ENCODE results near the gene DSE.
A peak's percentile ranks its signal among the peaks of the same experiment; 100 is the strongest.

The DSE gene

DNA sequence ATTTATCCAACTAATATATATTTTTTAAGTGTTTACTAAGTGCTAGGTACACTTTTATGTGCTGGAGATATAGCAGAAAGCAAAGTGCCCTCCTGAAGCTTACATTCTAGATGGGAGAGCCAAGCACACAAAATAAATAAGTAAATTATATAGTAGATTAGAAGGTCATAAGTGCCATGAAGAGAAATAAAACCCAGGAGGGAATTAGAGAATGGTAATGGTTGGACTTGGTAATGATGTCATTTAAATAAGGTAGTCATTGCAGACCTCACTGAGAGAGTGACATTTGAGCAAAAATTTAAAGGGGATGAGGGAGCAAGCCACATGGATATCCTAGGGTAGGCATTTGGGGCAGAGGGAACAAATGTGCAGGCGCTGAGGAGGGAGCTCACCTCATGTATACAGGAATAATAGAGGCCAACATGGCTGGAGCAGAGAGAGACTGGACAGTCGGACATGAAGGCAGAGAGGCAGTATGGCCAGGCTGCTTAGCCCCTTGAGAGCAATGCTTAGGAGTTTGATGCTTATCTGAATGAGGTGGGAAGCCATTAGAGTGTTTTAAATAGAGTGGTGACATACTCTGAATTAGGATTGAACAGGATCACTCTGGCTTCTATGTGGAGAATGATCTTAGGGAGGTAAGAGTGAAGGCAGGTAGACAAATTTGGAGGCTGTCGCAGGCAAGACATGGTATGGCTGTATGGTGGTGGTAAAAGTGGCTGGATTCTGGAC is 14.1 kb downstream of the DSE start:
- Histone ChIP-seq H3K9me3 (ENCODE audit: control insufficient read depth in 2 of 2, low read length in 2 of 2) (no peaks in the 10 kb centered on the region), H3K4me3 (ENCODE audit: low read length in 2 of 2) (no peak overlapping the region), H3K4me1 (ENCODE audit: control insufficient read depth in 2 of 2, insufficient read depth in 2 of 2, low read length in 2 of 2) (peaks cover 14 to 20% of the 10 kb centered on the region in 2 donors), H3K27me3 (ENCODE audit: control insufficient read depth in 2 of 2, insufficient read depth in 2 of 2, low read length in 2 of 2) (peaks cover 2 to 5% of the 10 kb centered on the region in 2 donors), H3K27ac (ENCODE audit: low read depth in 2 of 2, low read length in 2 of 2) (no peak overlapping the region), H3K36me3 (ENCODE audit: control insufficient read depth in 2 of 2, insufficient read depth in 2 of 2, low read length in 2 of 2) (no peaks in the 10 kb centered on the region), H3K9ac (ENCODE audit: low read depth in 1 of 2, low read length in 2 of 2) (no peak overlapping the region)

DNA sequence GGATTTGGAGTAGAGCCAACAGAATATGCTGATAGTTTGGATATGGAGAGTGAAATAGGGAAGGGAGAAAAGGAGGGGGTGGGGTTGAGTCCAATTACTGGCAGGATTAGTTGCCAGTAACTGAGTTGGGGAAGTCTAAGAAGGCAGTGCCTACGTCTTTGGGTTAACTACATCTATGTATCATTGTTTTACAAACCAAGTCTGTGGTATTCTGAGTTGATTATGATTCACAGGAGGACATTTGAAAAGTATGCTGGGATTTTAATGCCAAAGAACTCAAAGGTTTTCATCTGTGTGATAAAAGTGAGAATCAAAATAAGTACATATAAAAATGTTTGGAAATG is 14.7 kb downstream of the DSE start:
- H3K4me3 ChIP-seq (ENCODE audit: low read length in 2 of 2), result no peak overlapping the region
- no peaks in the 10 kb centered on the region for H3K36me3 ChIP-seq (ENCODE audit: control insufficient read depth in 2 of 2, insufficient read depth in 2 of 2, low read length in 2 of 2)
- H3K27me3 ChIP-seq (ENCODE audit: control insufficient read depth in 2 of 2, insufficient read depth in 2 of 2, low read length in 2 of 2), result peaks cover 2 to 5% of the 10 kb centered on the region in 2 donors
- no peak overlapping the region for H3K27ac ChIP-seq (ENCODE audit: low read depth in 2 of 2, low read length in 2 of 2)
- no peak overlapping the region for H3K9ac ChIP-seq (ENCODE audit: low read depth in 1 of 2, low read length in 2 of 2)
- H3K9me3 ChIP-seq (ENCODE audit: control insufficient read depth in 2 of 2, low read length in 2 of 2), result no peaks in the 10 kb centered on the region
- H3K4me1 ChIP-seq (ENCODE audit: control insufficient read depth in 2 of 2, insufficient read depth in 2 of 2, low read length in 2 of 2), result peaks cover 9 to 18% of the 10 kb centered on the region in 2 donors

DNA sequence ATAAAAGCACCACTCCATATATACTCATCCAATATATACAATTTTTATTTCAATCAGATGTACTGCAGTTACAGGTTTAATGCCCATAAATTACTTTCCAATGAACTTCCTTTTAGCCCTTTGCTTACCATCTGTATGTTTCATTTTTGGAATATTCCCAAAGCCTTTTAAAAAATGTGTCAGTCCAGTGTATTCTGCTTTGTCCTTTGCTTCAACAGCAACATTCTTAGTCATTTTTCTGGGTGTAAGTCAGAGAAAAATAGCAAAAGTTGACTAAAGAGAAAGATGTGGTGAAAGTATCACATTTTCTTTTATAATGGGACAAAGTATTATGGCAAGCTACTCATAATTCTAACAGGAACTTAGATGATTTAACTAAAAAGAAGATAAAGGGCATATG is 15.2 kb downstream of the DSE start:
- Histone ChIP-seq H3K27me3 (ENCODE audit: control insufficient read depth in 2 of 2, insufficient read depth in 2 of 2, low read length in 2 of 2) (peaks cover 2 to 5% of the 10 kb centered on the region in 2 donors), H3K27ac (ENCODE audit: low read depth in 2 of 2, low read length in 2 of 2) (no peak overlapping the region), H3K9ac (ENCODE audit: low read depth in 1 of 2, low read length in 2 of 2) (no peak overlapping the region), H3K9me3 (ENCODE audit: control insufficient read depth in 2 of 2, low read length in 2 of 2) (no peaks in the 10 kb centered on the region), H3K4me1 (ENCODE audit: control insufficient read depth in 2 of 2, insufficient read depth in 2 of 2, low read length in 2 of 2) (peaks cover 5 to 16% of the 10 kb centered on the region in 2 donors), H3K36me3 (ENCODE audit: control insufficient read depth in 2 of 2, insufficient read depth in 2 of 2, low read length in 2 of 2) (no peaks in the 10 kb centered on the region), H3K4me3 (ENCODE audit: low read length in 2 of 2) (no peak overlapping the region)

DNA sequence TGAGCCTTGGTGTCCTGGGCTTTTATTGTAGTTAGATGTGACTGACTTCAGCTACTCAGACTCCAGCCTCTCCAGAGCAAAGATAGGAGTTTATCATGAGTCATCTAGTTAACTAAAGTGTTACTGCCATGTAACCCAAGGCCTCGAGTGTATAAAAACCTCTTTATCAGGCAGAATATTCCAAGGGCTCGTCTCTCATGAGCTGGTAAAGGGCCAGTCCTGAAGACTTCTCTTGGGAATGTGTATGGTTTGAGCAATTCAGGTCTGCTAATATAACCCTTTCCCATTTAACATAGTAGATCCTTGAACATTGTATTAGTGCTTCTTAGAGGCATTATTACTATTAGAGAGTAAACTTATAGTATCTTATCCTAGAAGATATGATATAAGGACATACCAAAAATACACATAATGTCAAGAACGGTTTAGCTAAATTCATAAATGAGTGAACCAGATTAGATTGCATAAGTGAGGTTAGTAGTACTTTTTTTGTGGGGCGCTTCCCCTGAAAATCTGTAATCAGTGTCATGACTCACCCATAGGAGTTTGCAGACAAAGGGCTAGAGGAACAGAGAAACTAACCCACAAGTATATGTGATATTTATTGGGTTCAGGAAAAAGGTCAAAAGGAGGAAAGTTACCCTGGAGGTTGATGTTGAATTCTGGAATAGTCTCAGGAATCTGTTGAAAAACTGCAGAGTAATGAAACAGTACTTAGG is 16.0 kb downstream of the DSE start:
- H3K9me3 ChIP-seq (ENCODE audit: control insufficient read depth in 2 of 2, low read length in 2 of 2), result no peaks in the 10 kb centered on the region
- no peak overlapping the region for H3K4me3 ChIP-seq (ENCODE audit: low read length in 2 of 2)
- peaks cover 2 to 5% of the 10 kb centered on the region in 2 donors for H3K27me3 ChIP-seq (ENCODE audit: control insufficient read depth in 2 of 2, insufficient read depth in 2 of 2, low read length in 2 of 2)
- H3K36me3 ChIP-seq (ENCODE audit: control insufficient read depth in 2 of 2, insufficient read depth in 2 of 2, low read length in 2 of 2), result no peaks in the 10 kb centered on the region
- H3K4me1 ChIP-seq (ENCODE audit: control insufficient read depth in 2 of 2, insufficient read depth in 2 of 2, low read length in 2 of 2), result peaks cover 2 to 11% of the 10 kb centered on the region in 2 donors
- no peak overlapping the region for H3K27ac ChIP-seq (ENCODE audit: low read depth in 2 of 2, low read length in 2 of 2)
- H3K9ac ChIP-seq (ENCODE audit: low read depth in 1 of 2, low read length in 2 of 2), result no peak overlapping the region

DNA sequence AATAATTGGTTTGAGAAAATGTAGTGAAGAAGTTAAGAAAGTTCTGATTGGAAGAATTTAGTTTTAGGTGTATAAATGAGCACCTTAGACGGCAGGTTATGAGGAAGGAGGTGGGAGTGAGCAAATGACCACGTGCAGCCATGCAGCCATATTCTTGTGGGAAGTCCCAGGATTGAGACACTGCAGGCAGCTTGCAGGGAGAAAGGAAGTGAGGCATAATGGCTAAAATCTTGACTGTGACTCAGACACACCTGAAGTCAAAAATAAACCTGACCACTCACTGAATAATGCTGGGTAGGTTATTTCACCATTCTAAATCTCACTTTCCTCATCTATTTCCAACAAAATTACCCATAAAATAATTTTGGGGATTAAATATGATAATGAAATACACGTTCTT is 16.6 kb downstream of the DSE start:
- Histone ChIP-seq H3K9ac (ENCODE audit: low read depth in 1 of 2, low read length in 2 of 2) (no peak overlapping the region), H3K9me3 (ENCODE audit: control insufficient read depth in 2 of 2, low read length in 2 of 2) (no peaks in the 10 kb centered on the region), H3K4me1 (ENCODE audit: control insufficient read depth in 2 of 2, insufficient read depth in 2 of 2, low read length in 2 of 2) (peaks cover 0 to 11% of the 10 kb centered on the region in 2 donors), H3K27ac (ENCODE audit: low read depth in 2 of 2, low read length in 2 of 2) (no peak overlapping the region), H3K36me3 (ENCODE audit: control insufficient read depth in 2 of 2, insufficient read depth in 2 of 2, low read length in 2 of 2) (no peaks in the 10 kb centered on the region), H3K4me3 (ENCODE audit: low read length in 2 of 2) (no peak overlapping the region), H3K27me3 (ENCODE audit: control insufficient read depth in 2 of 2, insufficient read depth in 2 of 2, low read length in 2 of 2) (peaks cover 2 to 5% of the 10 kb centered on the region in 2 donors)

DNA sequence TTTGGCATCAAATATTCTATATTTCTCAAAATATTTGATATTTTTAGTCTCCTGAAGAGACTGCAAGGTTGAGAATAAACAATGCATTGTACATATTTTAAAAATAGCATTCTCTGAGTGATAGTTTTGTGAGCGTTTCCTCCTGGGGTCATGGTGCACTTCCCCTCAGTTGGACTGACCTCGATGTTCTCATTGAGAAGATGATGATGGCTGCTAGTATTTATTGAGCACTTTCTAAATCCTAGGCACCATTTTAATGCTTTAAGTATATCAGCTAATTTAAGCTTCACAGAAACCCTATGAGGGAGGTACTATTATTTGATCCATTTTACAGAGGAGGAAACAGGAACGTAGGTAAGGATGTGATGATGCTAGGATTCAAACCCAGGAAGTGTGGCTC is 18.2 kb downstream of the DSE start:
- Histone ChIP-seq H3K9ac (ENCODE audit: low read depth in 1 of 2, low read length in 2 of 2) (no peak overlapping the region), H3K27ac (ENCODE audit: low read depth in 2 of 2, low read length in 2 of 2) (no peak overlapping the region), H3K4me3 (ENCODE audit: low read length in 2 of 2) (no peak overlapping the region), H3K4me1 (ENCODE audit: control insufficient read depth in 2 of 2, insufficient read depth in 2 of 2, low read length in 2 of 2) (peaks cover 0 to 11% of the 10 kb centered on the region in 2 donors), H3K9me3 (ENCODE audit: control insufficient read depth in 2 of 2, low read length in 2 of 2) (no peaks in the 10 kb centered on the region), H3K36me3 (ENCODE audit: control insufficient read depth in 2 of 2, insufficient read depth in 2 of 2, low read length in 2 of 2) (no peaks in the 10 kb centered on the region), H3K27me3 (ENCODE audit: control insufficient read depth in 2 of 2, insufficient read depth in 2 of 2, low read length in 2 of 2) (peaks cover 2 to 5% of the 10 kb centered on the region in 2 donors)

DNA sequence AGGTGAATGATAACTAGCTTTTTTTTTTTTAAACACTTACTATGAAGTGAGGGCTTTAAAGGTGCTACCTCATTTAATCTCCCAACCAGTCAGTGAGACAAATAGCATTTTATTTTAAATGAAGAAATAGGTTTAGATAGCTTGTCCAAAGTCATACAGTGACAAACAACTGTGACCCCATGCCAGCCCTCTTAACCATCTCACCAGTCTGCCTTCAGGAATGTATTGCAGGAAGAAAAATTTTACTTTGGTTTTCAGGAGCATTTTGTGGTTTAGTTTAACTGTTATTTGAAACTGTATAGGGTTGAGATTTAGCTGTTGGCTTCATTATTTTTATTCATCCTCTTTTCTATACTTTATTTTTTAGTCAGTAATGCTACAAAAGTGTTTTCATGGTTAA is 18.6 kb downstream of the DSE start:
- no peak overlapping the region for H3K27ac ChIP-seq (ENCODE audit: low read depth in 2 of 2, low read length in 2 of 2)
- H3K9me3 ChIP-seq (ENCODE audit: control insufficient read depth in 2 of 2, low read length in 2 of 2), result no peaks in the 10 kb centered on the region
- no peak overlapping the region for H3K9ac ChIP-seq (ENCODE audit: low read depth in 1 of 2, low read length in 2 of 2)
- H3K4me3 ChIP-seq (ENCODE audit: low read length in 2 of 2), result no peak overlapping the region
- H3K27me3 ChIP-seq (ENCODE audit: control insufficient read depth in 2 of 2, insufficient read depth in 2 of 2, low read length in 2 of 2), result peaks cover 2 to 5% of the 10 kb centered on the region in 2 donors
- H3K36me3 ChIP-seq (ENCODE audit: control insufficient read depth in 2 of 2, insufficient read depth in 2 of 2, low read length in 2 of 2), result no peaks in the 10 kb centered on the region
- peaks cover 0 to 11% of the 10 kb centered on the region in 2 donors for H3K4me1 ChIP-seq (ENCODE audit: control insufficient read depth in 2 of 2, insufficient read depth in 2 of 2, low read length in 2 of 2)

- Histone ChIP-seq H3K9ac (ENCODE audit: low read depth in 1 of 2, low read length in 2 of 2) (no peak overlapping the region), H3K27ac (ENCODE audit: low read depth in 2 of 2, low read length in 2 of 2) (no peak overlapping the region), H3K27me3 (ENCODE audit: control insufficient read depth in 2 of 2, insufficient read depth in 2 of 2, low read length in 2 of 2) (peaks cover 0 to 2% of the 10 kb centered on the region in 2 donors), H3K36me3 (ENCODE audit: control insufficient read depth in 2 of 2, insufficient read depth in 2 of 2, low read length in 2 of 2) (no peaks in the 10 kb centered on the region), H3K9me3 (ENCODE audit: control insufficient read depth in 2 of 2, low read length in 2 of 2) (no peaks in the 10 kb centered on the region), H3K4me3 (ENCODE audit: low read length in 2 of 2) (no peak overlapping the region), H3K4me1 (ENCODE audit: control insufficient read depth in 2 of 2, insufficient read depth in 2 of 2, low read length in 2 of 2) (peaks cover 0 to 11% of the 10 kb centered on the region in 2 donors)
These were observed 19.8 kb downstream of the DSE start for GRCh38 chr6:116390581-116390980.

- Histone ChIP-seq H3K4me3 (ENCODE audit: low read length in 2 of 2) (no peak overlapping the region), H3K9me3 (ENCODE audit: control insufficient read depth in 2 of 2, low read length in 2 of 2) (no peaks in the 10 kb centered on the region), H3K27me3 (ENCODE audit: control insufficient read depth in 2 of 2, insufficient read depth in 2 of 2, low read length in 2 of 2) (peaks cover 0 to under 1% of the 10 kb centered on the region in 2 donors), H3K9ac (ENCODE audit: low read depth in 1 of 2, low read length in 2 of 2) (no peak overlapping the region), H3K27ac (ENCODE audit: low read depth in 2 of 2, low read length in 2 of 2) (peak overlapping the region; percentile 1 to 16), H3K4me1 (ENCODE audit: control insufficient read depth in 2 of 2, insufficient read depth in 2 of 2, low read length in 2 of 2) (peaks cover 0 to 10% of the 10 kb centered on the region in 2 donors), H3K36me3 (ENCODE audit: control insufficient read depth in 2 of 2, insufficient read depth in 2 of 2, low read length in 2 of 2) (no peaks in the 10 kb centered on the region)
These were observed 21.6 kb downstream of the DSE start for GRCh38 chr6:116392132-116393013.

DNA sequence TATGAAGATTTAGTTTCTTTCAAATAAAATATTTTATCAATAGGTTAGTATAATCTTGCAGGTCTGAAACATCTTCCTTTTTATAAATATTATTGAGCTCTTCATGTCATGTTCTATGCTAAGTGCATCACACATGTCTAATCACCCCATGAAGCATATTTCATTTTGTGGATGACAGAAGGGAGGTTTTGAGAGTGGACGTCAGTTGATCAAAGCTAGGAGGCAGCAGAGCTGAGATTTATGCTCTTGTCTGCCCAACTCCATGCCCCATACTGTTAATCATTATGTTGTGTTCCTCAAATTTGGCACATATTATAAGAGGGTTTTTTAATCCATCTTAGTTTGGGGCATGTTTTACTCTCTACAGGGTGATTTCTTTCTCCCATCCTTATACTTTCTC is 22.7 kb downstream of the DSE start:
- H3K36me3 ChIP-seq (ENCODE audit: control insufficient read depth in 2 of 2, insufficient read depth in 2 of 2, low read length in 2 of 2), result no peaks in the 10 kb centered on the region
- no peak overlapping the region for H3K4me3 ChIP-seq (ENCODE audit: low read length in 2 of 2)
- no peaks in the 10 kb centered on the region for H3K9me3 ChIP-seq (ENCODE audit: control insufficient read depth in 2 of 2, low read length in 2 of 2)
- no peak overlapping the region for H3K9ac ChIP-seq (ENCODE audit: low read depth in 1 of 2, low read length in 2 of 2)
- H3K4me1 ChIP-seq (ENCODE audit: control insufficient read depth in 2 of 2, insufficient read depth in 2 of 2, low read length in 2 of 2), result peaks cover 0 to 8% of the 10 kb centered on the region in 2 donors
- H3K27me3 ChIP-seq (ENCODE audit: control insufficient read depth in 2 of 2, insufficient read depth in 2 of 2, low read length in 2 of 2), result no peaks in the 10 kb centered on the region
- no peak overlapping the region for H3K27ac ChIP-seq (ENCODE audit: low read depth in 2 of 2, low read length in 2 of 2)
